K562 (cell line): Measurements from ENCODE around the gene ABCC1. TPM values are rescaled to one million over a fixed set of nuclear protein-coding genes. Genes with fewer than 3 reads are reported as not detected.
A peak's percentile ranks its signal among the peaks of the same experiment; 100 is the strongest.

Experiments
- ATAC-seq: fragments of 200-7000 bp; cut with Tn5 transposase; 3 replicates; pipeline ENCODE4 v1.9.1; 2020; ENCODE audit warnings: moderate library complexity
- BruUV-seq: library from RNA; stranded (reverse); fragments of 400-500 nt; replicated peaks from 2 replicates; lab custom pipeline; 2021; lab: Mats Ljungman, UMichigan
- CTCF ChIA-PET: fragments of 300-600 bp; formaldehyde crosslinking; extraction: SDS; loops from one replicate; lab custom pipeline; 2021; ENCODE audit warnings: low intra/inter-chr PET ratio; lab: Yijun Ruan, JAX
- POLR2A ChIA-PET: fragments of 300-600, 350-650 bp; sonication (Branson Sonifier 250); formaldehyde crosslinking; extraction: SDS; loops from one replicate; lab custom pipeline; 2021; ENCODE audit warnings: antibody characterized with exemption, inconsistent platforms; lab: Yijun Ruan, JAX
- DNase-seq, 4 experiments: peaks; one replicate each; pipeline versions ENCODE4 v3.0.0 to v3.0.0-alpha.2; 2011 to 2018; ENCODE audit warnings: low spot score in 3 of 4, mixed read lengths in 3 of 4; ENCODE audit errors: extremely low read depth in 1 of 4
- FAIRE-seq: peaks from 2 replicates; lab custom pipeline; 2011; peaks lifted over from hg19 to GRCh38; lab: Jason Lieb, UNC
- H2AFZ ChIP-seq: 2 replicates; pipeline ENCODE4 v1.6.0; 2011; ENCODE audit warnings: low read depth, low read length, control low read depth, inconsistent platforms
- H3K27ac ChIP-seq: fragments of 200-600 bp; 3 replicates; pipeline ENCODE4 v1.8.0; 2011; ENCODE audit warnings: low read depth, mild to moderate bottlenecking, control low read depth, inconsistent platforms, low read length, moderate library complexity, mixed read lengths; ENCODE audit errors: extremely low read depth
- H3K27me3 ChIP-seq, 2 experiments: fragments of 300-600 bp in 1 of 2; 2 replicates in 1 of 2; 3 replicates in 1 of 2; pipeline versions ENCODE4 v1.6.0 to v1.8.0; 2011; ENCODE audit warnings: inconsistent platforms in 2 of 2, low read length in 2 of 2, mild to moderate bottlenecking in 1 of 2, mixed read lengths in 1 of 2, moderate library complexity in 1 of 2; ENCODE audit not compliant: control insufficient read depth in 2 of 2, insufficient read depth in 2 of 2
- H3K36me3 ChIP-seq: fragments of 300-600 bp; 3 replicates; pipeline ENCODE4 v1.8.0; 2011; ENCODE audit warnings: mild to moderate bottlenecking, low read length, inconsistent platforms; ENCODE audit not compliant: control insufficient read depth, insufficient read depth
- H3K4me1 ChIP-seq, 2 experiments: fragments of 200-600 bp in 1 of 2; replicated peaks in 1 of 2; 2 replicates in 1 of 2; 3 replicates in 1 of 2; pipeline versions ENCODE4 v1.5.1 to v1.8.0; 2011; ENCODE audit warnings: inconsistent platforms in 2 of 2, low read length in 2 of 2, mild to moderate bottlenecking in 1 of 2, mixed read lengths in 1 of 2, moderate library complexity in 1 of 2; ENCODE audit not compliant: control insufficient read depth in 2 of 2, insufficient read depth in 2 of 2
- H3K4me2 ChIP-seq: 2 replicates; pipeline ENCODE4 v1.6.1; 2011; ENCODE audit warnings: low read length, control low read depth, inconsistent platforms, mixed read lengths; ENCODE audit not compliant: insufficient read depth
- H3K4me3 ChIP-seq: fragments of 200-600 bp; sonication (generic), shearing (Covaris generic); 2 replicates; pipeline ENCODE4 v1.5.1; 2016; ENCODE audit warnings: control low read depth, inconsistent platforms
- H3K79me2 ChIP-seq: fragments of 200-600 bp; 3 replicates; pipeline ENCODE4 v1.8.0; 2011; ENCODE audit warnings: low read length, inconsistent platforms; ENCODE audit not compliant: control insufficient read depth, insufficient read depth
- H3K9ac ChIP-seq, 2 experiments: 2 replicates each; pipeline versions ENCODE4 v1.6.0 to v1.6.1; 2011; ENCODE audit warnings: low read depth in 2 of 2, low read length in 2 of 2, control low read depth in 1 of 2, inconsistent platforms in 1 of 2, mild to moderate bottlenecking in 1 of 2, mixed read lengths in 1 of 2; ENCODE audit not compliant: insufficient read depth in 1 of 2
- H3K9me1 ChIP-seq: one replicate; pipeline ENCODE4 v1.6.0; 2011; ENCODE audit warnings: inconsistent platforms, mild to moderate bottlenecking, low read length, moderate library complexity; ENCODE audit not compliant: control insufficient read depth, insufficient read depth
- H3K9me3 ChIP-seq: replicated peaks from 2 replicates; pipeline ENCODE4 v1.5.1; 2011; ENCODE audit warnings: low read depth, low read length, inconsistent platforms; ENCODE audit not compliant: control insufficient read depth, insufficient read depth
- H4K20me1 ChIP-seq: replicated peaks from 2 replicates; pipeline ENCODE4 v1.6.1; 2011; ENCODE audit warnings: low read length, inconsistent platforms, mixed read lengths; ENCODE audit not compliant: control insufficient read depth, insufficient read depth
- CHD1 ChIP-seq: fragments of 200-600 bp; sonication (generic); IDR thresholded peaks from one replicate; pipeline ENCODE4 v1.6.1; 2012; ENCODE audit warnings: mild to moderate bottlenecking, moderate library complexity, low read length, inconsistent platforms
- HDAC8 ChIP-seq: fragments of 450-650 bp; IDR thresholded peaks from 2 replicates; pipeline ENCODE4 v1.6.1; 2016; ENCODE audit warnings: mild to moderate bottlenecking, missing genetic modification characterization, moderate library complexity, missing compliant biosample characterization
- RFX1 ChIP-seq: fragments of 450-650 bp; IDR thresholded peaks from 2 replicates; pipeline ENCODE4 v1.6.1; 2016; ENCODE audit warnings: mild to moderate bottlenecking, moderate library complexity
- THRB ChIP-seq: fragments of 450-650 bp; formaldehyde crosslinking; conservative IDR thresholded peaks from 2 replicates; pipeline ENCODE4 v1.4.0; 2022; ENCODE audit warnings: mild to moderate bottlenecking, missing genetic modification characterization
- ZNF143 ChIP-seq: sonication (generic); formaldehyde crosslinking; IDR thresholded peaks from 2 replicates; pipeline ENCODE4 v1.9.0; 2022; ENCODE audit warnings: mild to moderate bottlenecking, missing genetic modification reagents
- ZNF696 ChIP-seq: fragments of 250-450 bp; sonication (Bioruptor Pico); conservative IDR thresholded peaks from 2 replicates; pipeline ENCODE4 v1.4.0; 2020; ENCODE audit warnings: mild to moderate bottlenecking, moderate library complexity
- WGBS: fragments of 100-300 bp; shearing (Covaris generic); methylation state at CpG from one replicate; pipeline ENCODE4 v1.1.6; 2016; ENCODE audit warnings: low coverage, mixed read lengths; ENCODE audit not compliant: insufficient coverage; ENCODE audit errors: missing lambda C conversion rate; 5-methylcytosine and 5-hydroxymethylcytosine counted together
- in situ Hi-C: fragments of 300-500 bp; cut with MboI; formaldehyde crosslinking; loops from 4 replicates; pipeline ENCODE4 v1.15.0; 2018; ENCODE audit warnings: inconsistent platforms, mixed read lengths
- intact Hi-C: fragments of 100-400 bp; cut with micrococcal nuclease; formaldehyde crosslinking; loops from 2 replicates; pipeline ENCODE4 v1.14.2; 2022
- polyA plus RNA-seq, 8 experiments: library from polyadenylated mRNA; depleted of rRNA in 4 of 8; stranded (reverse) in 5 of 8; unstranded in 3 of 8; fragments of >200 nt; fragmentation: Nextera tagmentation in 2 of 8; fragmentation: Illumina TruSeq in 1 of 8; extraction: Ambion mirVana in 2 of 8; extraction: Trizol in 1 of 8; gene quantifications; 2 replicates each; pipeline versions ENCODE4 v1.2.1 to v1.2.3, GENCODE V29; 2011 to 2014; ENCODE audit warnings: inconsistent platforms in 1 of 8, missing spikeins in 1 of 8
- total RNA-seq, 7 experiments: library from RNA; depleted of rRNA in 6 of 7; stranded (reverse); fragments of >200 nt in 6 of 7; fragmentation: Illumina TruSeq in 2 of 7; extraction: Trizol in 2 of 7; gene quantifications; 2 replicates each; pipeline versions ENCODE4 v1.2.1 to v1.2.3, GENCODE V29; 2011 to 2021; ENCODE audit warnings: low replicate concordance in 1 of 7
- TF ChIP-seq, protein P1 (sequence below): fragments of 450-650 bp; IDR thresholded peaks from 2 replicates; pipeline ENCODE4 v1.6.1; 2016; ENCODE audit warnings: low read depth, mild to moderate bottlenecking, moderate library complexity

The ABCC1 gene
- total and polyA plus RNA-seq, 9 of the 15 experiments (the other 6 are each of a cell fraction or from before 2014, with no cell fraction given), result 3.9 to 41.6 (median 10.0) TPM

DNA sequence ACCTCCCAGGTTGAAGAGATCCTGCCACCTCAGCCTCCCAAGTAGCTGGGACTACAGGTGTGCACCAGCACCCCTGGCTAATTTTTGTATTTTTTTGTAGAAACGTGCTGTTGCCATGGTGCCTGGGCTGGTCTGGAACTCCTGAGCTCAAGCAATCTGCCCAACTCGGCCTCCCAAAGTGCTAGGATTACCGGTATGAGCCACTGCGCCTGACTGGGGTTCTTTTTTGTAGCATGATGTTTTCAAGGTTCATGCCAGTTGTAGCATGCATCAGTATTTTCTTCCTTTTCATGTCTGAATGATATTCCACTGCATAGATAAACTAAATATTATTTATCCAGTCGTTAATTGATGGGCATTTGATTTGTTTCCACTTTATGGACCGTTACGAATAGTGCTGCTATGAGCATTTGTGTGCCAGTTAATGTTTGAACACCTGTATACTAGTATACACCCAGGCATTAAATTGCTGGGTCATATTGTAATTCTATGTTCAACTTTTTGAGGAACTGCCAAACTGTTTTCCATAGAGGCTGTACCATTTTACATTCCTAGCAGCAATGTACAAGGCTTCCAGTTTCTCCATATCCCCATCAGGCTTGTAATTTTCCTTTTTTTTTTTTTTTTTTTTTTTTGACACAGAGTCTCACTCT, 36.2 kb upstream of the ABCC1 start:
- DNase-seq (no peak), FAIRE-seq (no peak), ATAC-seq (no peak)
- ChIA-PET POLR2A (no interaction called here), CTCF (interaction anchor here (0.6 kb wide), 1 partner anchor 29 kb away, joined by 3 read pairs; no protein-coding TSS in a partner anchor)
- H3K27ac ChIP-seq, result no peak overlapping the region
- H3K27me3 ChIP-seq, result no peaks in the 10 kb centered on the region
- intact Hi-C loops (no loop called here), in situ Hi-C loops (no loop called here)
- H3K9me1 ChIP-seq, result no peaks in the 10 kb centered on the region
- no TSS peak for BruUV-seq
- peak; percentile 61 for TF ChIP-seq RFX1
- TF ChIP-seq ZNF143, result no peak
- no peaks in the 10 kb centered on the region for H3K36me3 ChIP-seq
- 46% methylated on average over 7 of the region's 7 CpGs for WGBS
- H3K4me2 ChIP-seq, result no peak overlapping the region
- H3K4me1 ChIP-seq, result no peaks in the 10 kb centered on the region; a peak in 1 of 5 replicates
- no peaks in the 10 kb centered on the region for H3K79me2 ChIP-seq
- H3K9me3 ChIP-seq, result no peaks in the 10 kb centered on the region
- H3K9ac ChIP-seq, result no peak overlapping the region; a peak in 1 of 4 replicates
- no peak overlapping the region for H3K4me3 ChIP-seq
- H2AFZ ChIP-seq, result peak overlapping the region; percentile 49
- no peaks in the 10 kb centered on the region for H4K20me1 ChIP-seq

DNA sequence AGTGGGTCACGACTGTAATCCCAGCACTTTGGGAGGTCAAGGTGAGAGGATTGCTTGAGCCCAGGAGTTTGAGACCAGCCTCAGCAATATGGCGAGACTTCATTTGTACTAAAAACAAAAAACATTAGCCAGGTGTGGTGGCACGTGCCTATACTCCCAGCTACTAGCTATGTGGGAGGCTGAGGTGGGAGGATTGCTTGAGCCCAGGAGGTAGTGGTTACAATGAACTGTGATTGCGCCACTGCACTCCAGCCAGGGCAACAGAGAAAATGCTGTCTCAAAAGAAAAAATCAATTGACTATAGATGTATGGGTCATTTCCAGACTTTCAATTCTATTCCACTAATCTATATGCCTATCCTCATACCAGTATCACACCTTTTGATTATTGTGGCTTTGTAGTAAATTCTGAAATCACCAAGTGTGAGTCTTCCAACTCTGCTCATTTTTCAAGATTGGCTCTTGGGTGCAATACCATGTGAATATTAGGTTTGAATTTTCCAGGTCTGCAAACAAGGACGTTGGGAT, 33.8 kb upstream of the ABCC1 start:
- no TSS peak for BruUV-seq
- ATAC-seq, result no peak
- TF ChIP-seq, protein P1, sequence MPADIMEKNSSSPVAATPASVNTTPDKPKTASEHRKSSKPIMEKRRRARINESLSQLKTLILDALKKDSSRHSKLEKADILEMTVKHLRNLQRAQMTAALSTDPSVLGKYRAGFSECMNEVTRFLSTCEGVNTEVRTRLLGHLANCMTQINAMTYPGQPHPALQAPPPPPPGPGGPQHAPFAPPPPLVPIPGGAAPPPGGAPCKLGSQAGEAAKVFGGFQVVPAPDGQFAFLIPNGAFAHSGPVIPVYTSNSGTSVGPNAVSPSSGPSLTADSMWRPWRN, result no peak
- no peak for TF ChIP-seq THRB (CRISPR knock-in tag)
- no peak for TF ChIP-seq CHD1
- TF ChIP-seq HDAC8 (tag), result no peak
- TF ChIP-seq ZNF696 (CRISPR knock-in tag), result no peak
- intact Hi-C loops, result no loop called here
- H2AFZ ChIP-seq, result 0 out of 2 replicates have a peak overlapping the region, but pooled peaks have one; percentile 36
- H3K36me3 ChIP-seq, result no peaks in the 10 kb centered on the region
- no peaks in the 10 kb centered on the region for H3K4me1 ChIP-seq
- H3K9ac ChIP-seq, result no peak overlapping the region
- WGBS, result 15% methylated on average over 4 of the region's 5 CpGs
- no peak overlapping the region for H3K4me2 ChIP-seq
- FAIRE-seq, result no peak
- ChIA-PET POLR2A (interaction anchor here (1.0 kb wide), 1 partner anchor 29 kb away, joined by 3 read pairs; no protein-coding TSS in a partner anchor), CTCF (no interaction called here)
- no peaks in the 10 kb centered on the region for H3K9me1 ChIP-seq
- DNase-seq, result no peak
- no peaks in the 10 kb centered on the region for H4K20me1 ChIP-seq
- H3K27me3 ChIP-seq, result no peaks in the 10 kb centered on the region
- in situ Hi-C loops, result no loop called here
- H3K79me2 ChIP-seq, result no peaks in the 10 kb centered on the region
- H3K27ac ChIP-seq, result no peak overlapping the region
- no peaks in the 10 kb centered on the region for H3K9me3 ChIP-seq
- H3K4me3 ChIP-seq, result no peak overlapping the region
